Smooth muscle cell (in vitro differentiated cells): ENCODE data around the gene NOG. TPM values are rescaled to one million over a fixed set of nuclear protein-coding genes. Genes with fewer than 3 reads are reported as not detected.

Experiments
- DNase-seq: peaks from one replicate; lab custom pipeline; 2025; ENCODE audit not compliant: unreplicated experiment; lab: John Stamatoyannopoulos, UW
- H2AFZ ChIP-seq: fragments of 200-600 bp; sonication (generic); 2 replicates; pipeline ENCODE4 v1.6.0; 2016; ENCODE audit warnings: antibody characterized with exemption, low read depth, mild to moderate bottlenecking
- H3F3A ChIP-seq: fragments of 200-600 bp; sonication (generic); 2 replicates; pipeline ENCODE4 v1.6.0; 2017; ENCODE audit warnings: antibody characterized with exemption, low read depth
- H3K27ac ChIP-seq: fragments of 200-600 bp; sonication (generic); 2 replicates; pipeline ENCODE4 v1.5.1; 2016; ENCODE audit warnings: low read depth, mild to moderate bottlenecking
- H3K27me3 ChIP-seq: fragments of 200-600 bp; sonication (generic); 2 replicates; pipeline ENCODE4 v1.6.1; 2016; ENCODE audit warnings: low read depth, mild to moderate bottlenecking
- H3K36me3 ChIP-seq: fragments of 200-600 bp; sonication (generic); 2 replicates; pipeline ENCODE4 v1.5.1; 2016; ENCODE audit warnings: low read depth
- H3K4me1 ChIP-seq: fragments of 200-600 bp; sonication (generic); 2 replicates; pipeline ENCODE4 v1.5.1; 2016; ENCODE audit warnings: low read depth
- H3K4me2 ChIP-seq: fragments of 200-600 bp; sonication (generic); 2 replicates; pipeline ENCODE4 v1.6.0; 2016; ENCODE audit warnings: mild to moderate bottlenecking
- H3K4me3 ChIP-seq: fragments of 200-600 bp; sonication (generic); 2 replicates; pipeline ENCODE4 v1.5.1; 2016; ENCODE audit warnings: mild to moderate bottlenecking
- H3K79me2 ChIP-seq: fragments of 200-600 bp; sonication (generic); 2 replicates; pipeline ENCODE4 v1.6.0; 2016; ENCODE audit warnings: low read depth, mild to moderate bottlenecking
- H3K9ac ChIP-seq: fragments of 200-600 bp; sonication (generic); 2 replicates; pipeline ENCODE4 v1.6.0; 2016; ENCODE audit warnings: low read depth
- H3K9me3 ChIP-seq: fragments of 200-600 bp; sonication (generic); replicated peaks from 2 replicates; pipeline ENCODE4 v1.5.1; 2016; ENCODE audit warnings: low read depth
- H4K20me1 ChIP-seq: fragments of 200-600 bp; sonication (generic); 2 replicates; pipeline ENCODE4 v1.6.0; 2016; ENCODE audit warnings: low read depth
- WGBS: methylation state at CpG from one replicate; pipeline ENCODE4 v1.1.7; 2016; ENCODE audit warnings: low lambda C conversion rate; 5-methylcytosine and 5-hydroxymethylcytosine counted together
- polyA plus RNA-seq: library from polyadenylated mRNA; unstranded; fragments of >200 nt; fragmentation: Nextera tagmentation; extraction: Ambion mirVana; gene quantifications from 2 replicates; pipeline ENCODE4 v1.2.1, GENCODE V29; 2016
- total RNA-seq: library from RNA; depleted of rRNA; stranded (reverse); fragments of >200 nt; gene quantifications from 2 replicates; pipeline ENCODE4 v1.2.3, GENCODE V29; 2014
- TF ChIP-seq, protein P1 (sequence below): fragments of 200-600 bp; sonication (generic); IDR thresholded peaks from 2 replicates; pipeline ENCODE4 v1.5.1; 2017; ENCODE audit warnings: borderline replicate concordance, mild to moderate bottlenecking, antibody characterized with exemption; ENCODE audit not compliant: insufficient read depth, poor library complexity, severe bottlenecking

Gene NOG
- total and polyA plus RNA-seq, 2 experiments from 2014 or later = 4.6 to 7.7 TPM

DNA sequence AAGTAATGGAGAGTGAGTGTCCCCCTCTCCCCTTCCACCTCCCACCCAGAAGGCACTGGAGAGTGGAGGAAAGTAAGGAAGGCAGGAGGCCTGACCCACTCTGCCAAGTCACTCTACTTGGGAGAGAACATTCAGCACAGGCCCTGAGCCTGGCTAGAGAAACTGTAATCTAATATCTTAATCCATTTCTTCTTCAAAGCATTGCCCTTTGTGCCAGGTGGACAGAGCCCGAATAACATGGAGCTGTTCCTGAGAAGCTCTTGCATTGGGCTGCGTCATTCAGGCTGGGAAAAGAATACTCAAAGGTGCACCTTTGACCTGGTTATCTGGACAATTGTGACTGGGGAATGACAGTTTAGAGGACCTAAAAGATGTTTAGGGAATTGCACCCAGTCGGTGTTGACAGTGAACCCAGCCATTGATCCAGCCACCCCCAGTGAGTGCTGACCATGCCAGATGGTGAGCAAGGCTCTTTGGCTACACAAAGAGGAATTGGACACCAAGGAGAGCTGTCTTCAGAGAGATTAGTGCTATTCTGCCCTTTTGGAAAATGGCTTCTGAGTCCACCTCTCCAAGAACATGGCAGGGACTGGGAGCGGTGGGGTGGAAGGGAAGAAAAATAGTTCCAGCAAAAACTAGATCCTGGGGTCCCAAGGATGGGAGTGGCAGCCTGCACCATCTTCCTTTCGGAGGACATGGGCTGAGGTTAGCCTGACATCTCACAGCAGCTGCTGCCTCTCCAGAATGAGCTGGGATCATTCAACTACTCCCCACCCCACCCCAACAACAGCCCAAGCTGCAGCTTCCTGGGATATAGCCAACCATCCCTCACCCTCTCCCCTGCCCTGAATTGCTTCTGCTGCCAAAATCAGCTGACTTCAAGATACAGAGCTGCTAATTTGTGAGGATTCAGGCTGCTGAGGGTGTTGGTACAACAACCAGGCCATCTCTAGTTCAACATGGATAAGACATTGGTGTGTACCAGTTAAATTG, 11.6 kb upstream of the NOG start:
- H3K4me3 ChIP-seq = no peak overlapping the region
- H4K20me1 ChIP-seq = no peaks in the 10 kb centered on the region
- TF ChIP-seq, protein P1, sequence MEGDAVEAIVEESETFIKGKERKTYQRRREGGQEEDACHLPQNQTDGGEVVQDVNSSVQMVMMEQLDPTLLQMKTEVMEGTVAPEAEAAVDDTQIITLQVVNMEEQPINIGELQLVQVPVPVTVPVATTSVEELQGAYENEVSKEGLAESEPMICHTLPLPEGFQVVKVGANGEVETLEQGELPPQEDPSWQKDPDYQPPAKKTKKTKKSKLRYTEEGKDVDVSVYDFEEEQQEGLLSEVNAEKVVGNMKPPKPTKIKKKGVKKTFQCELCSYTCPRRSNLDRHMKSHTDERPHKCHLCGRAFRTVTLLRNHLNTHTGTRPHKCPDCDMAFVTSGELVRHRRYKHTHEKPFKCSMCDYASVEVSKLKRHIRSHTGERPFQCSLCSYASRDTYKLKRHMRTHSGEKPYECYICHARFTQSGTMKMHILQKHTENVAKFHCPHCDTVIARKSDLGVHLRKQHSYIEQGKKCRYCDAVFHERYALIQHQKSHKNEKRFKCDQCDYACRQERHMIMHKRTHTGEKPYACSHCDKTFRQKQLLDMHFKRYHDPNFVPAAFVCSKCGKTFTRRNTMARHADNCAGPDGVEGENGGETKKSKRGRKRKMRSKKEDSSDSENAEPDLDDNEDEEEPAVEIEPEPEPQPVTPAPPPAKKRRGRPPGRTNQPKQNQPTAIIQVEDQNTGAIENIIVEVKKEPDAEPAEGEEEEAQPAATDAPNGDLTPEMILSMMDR = no peak
- no peaks in the 10 kb centered on the region for H3K79me2 ChIP-seq
- H3F3A ChIP-seq = no peaks in the 10 kb centered on the region
- no peak for DNase-seq
- H3K4me2 ChIP-seq = no peak overlapping the region
- WGBS = 92% methylated on average over 5 of the region's 5 CpGs
- H3K36me3 ChIP-seq = no peaks in the 10 kb centered on the region
- H2AFZ ChIP-seq = no peak overlapping the region
- H3K9ac ChIP-seq = no peak overlapping the region
- H3K9me3 ChIP-seq = no peaks in the 10 kb centered on the region
- H3K27me3 ChIP-seq = no peaks in the 10 kb centered on the region
- H3K27ac ChIP-seq = no peak overlapping the region
- peaks cover 32% of the 10 kb centered on the region for H3K4me1 ChIP-seq

DNA sequence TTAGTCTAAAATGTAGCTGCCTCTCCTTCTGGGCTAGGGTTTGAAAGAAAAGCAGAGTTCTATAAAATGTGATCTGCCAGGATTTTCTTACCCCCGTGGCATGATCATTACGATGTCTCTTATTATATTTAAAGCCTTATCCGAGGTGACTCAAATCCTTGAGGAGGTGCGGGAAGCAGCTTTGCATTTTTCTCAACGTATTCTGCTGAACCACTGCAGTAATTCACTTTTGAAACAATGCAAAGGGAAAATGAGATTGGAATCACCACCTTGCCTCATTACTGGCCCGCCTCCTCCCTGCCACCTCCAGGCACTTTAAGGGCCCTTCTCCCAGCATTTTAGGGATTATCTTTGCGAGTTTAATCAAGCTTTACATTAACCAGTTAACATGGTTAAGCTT, 9.7 kb upstream of the NOG start:
- WGBS = 64% methylated on average over 7 of the region's 7 CpGs
- H3K9ac ChIP-seq = no peak overlapping the region

DNA sequence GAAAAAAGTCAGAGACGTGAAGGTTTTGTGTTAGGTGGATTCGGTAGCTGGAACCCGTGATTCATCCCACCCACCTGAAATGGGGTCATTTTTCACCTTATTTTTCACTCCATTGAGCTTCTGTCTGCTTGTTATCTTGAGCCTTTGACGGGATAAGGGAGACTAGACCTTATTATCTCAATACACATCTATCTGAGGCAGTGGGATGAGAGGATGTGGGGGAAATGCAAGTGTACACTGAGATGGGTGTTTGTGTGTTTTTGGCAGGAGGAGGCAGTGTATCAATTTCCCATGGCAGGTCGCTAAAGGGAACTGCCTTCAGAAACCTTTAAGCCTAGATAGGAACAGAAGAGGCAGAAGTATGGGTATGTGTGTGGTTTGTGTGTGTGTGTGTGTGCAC, 6.2 kb upstream of the NOG start:
- Histone ChIP-seq H3K4me2 (no peak overlapping the region), H3K9me3 (no peaks in the 10 kb centered on the region), H3K27me3 (no peaks in the 10 kb centered on the region), H3K9ac (no peak overlapping the region), H3K4me3 (no peak overlapping the region), H3F3A (no peaks in the 10 kb centered on the region), H3K79me2 (no peaks in the 10 kb centered on the region), H2AFZ (no peak overlapping the region), H4K20me1 (no peaks in the 10 kb centered on the region), H3K36me3 (no peaks in the 10 kb centered on the region), H3K4me1 (peaks cover 20% of the 10 kb centered on the region), H3K27ac (no peak overlapping the region)
- WGBS = 87% methylated on average over 5 of the region's 5 CpGs
- TF ChIP-seq, protein P1 = no peak
- DNase-seq = no peak

More for the DNA sequence above, 9.7 kb upstream of the NOG start:
- H2AFZ ChIP-seq = no peak overlapping the region
- H3K9me3 ChIP-seq = no peaks in the 10 kb centered on the region
- H3K79me2 ChIP-seq = no peaks in the 10 kb centered on the region
- no peaks in the 10 kb centered on the region for H3K36me3 ChIP-seq
- H3K27ac ChIP-seq = no peak overlapping the region
- no peak overlapping the region for H3K4me2 ChIP-seq
- no peaks in the 10 kb centered on the region for H3K27me3 ChIP-seq
- no peaks in the 10 kb centered on the region for H4K20me1 ChIP-seq
- peaks cover 15% of the 10 kb centered on the region for H3K4me1 ChIP-seq
- no peak overlapping the region for H3K4me3 ChIP-seq
- no peaks in the 10 kb centered on the region for H3F3A ChIP-seq
- DNase-seq = no peak
- TF ChIP-seq, protein P1 = no peak
